Stimulated activated CD8-positive, alpha-beta memory T cell treated with anti-CD3 and anti-CD28 coated beads, Interleukin-12 subunit alpha, Interleukin-12 subunit beta, amount 100 ng/mL, for 4 hours (primary cell): ENCODE results near the gene BCAS3.

Experiments
- DNase-seq: peaks from one replicate; pipeline ENCODE4 v3.0.0-alpha.2; 2020; ENCODE audit warnings: low read depth

BCAS3 gene

GRCh38 chr17:61157246-61157886, 479.7 kb downstream of the BCAS3 start:
- no peak for DNase-seq

GRCh38 chr17:61158376-61158775, 480.7 kb downstream of the BCAS3 start:
- DNase-seq = no peak

- no peak for DNase-seq
Observed at GRCh38 chr17:61159221-61159814, 481.7 kb downstream of the BCAS3 start.

- DNase-seq = no peak
Observed at GRCh38 chr17:61160204-61160603, 482.6 kb downstream of the BCAS3 start.

- DNase-seq = no peak
Observed at GRCh38 chr17:61160789-61161445, 483.3 kb downstream of the BCAS3 start.

GRCh38 chr17:61161615-61162134, 484.0 kb downstream of the BCAS3 start:
- no peak for DNase-seq

GRCh38 chr17:61164517-61164916, 486.9 kb downstream of the BCAS3 start:
- no peak for DNase-seq

- DNase-seq = no peak
Observed at GRCh38 chr17:61167075-61167474, 489.4 kb downstream of the BCAS3 start.

- DNase-seq = no peak
Observed at GRCh38 chr17:61168506-61168905, 490.9 kb downstream of the BCAS3 start.

GRCh38 chr17:61174310-61174709, 496.7 kb downstream of the BCAS3 start:
- DNase-seq = no peak

GRCh38 chr17:61175298-61176142, 497.9 kb downstream of the BCAS3 start:
- DNase-seq = no peak

GRCh38 chr17:61177351-61177750, 499.7 kb downstream of the BCAS3 start:
- no peak for DNase-seq

- DNase-seq = no peak
Observed at GRCh38 chr17:61178284-61178683, 500.6 kb downstream of the BCAS3 start.

GRCh38 chr17:61179380-61179806, 501.7 kb downstream of the BCAS3 start:
- no peak for DNase-seq

GRCh38 chr17:61183793-61184192, 506.1 kb downstream of the BCAS3 start:
- no peak for DNase-seq

- DNase-seq = no peak
Observed at GRCh38 chr17:61185385-61185784, 507.7 kb downstream of the BCAS3 start.

- DNase-seq = no peak
Observed at GRCh38 chr17:61187038-61187437, 509.4 kb downstream of the BCAS3 start.

GRCh38 chr17:61188081-61188480, 510.4 kb downstream of the BCAS3 start:
- no peak for DNase-seq

GRCh38 chr17:61189968-61190367, 512.3 kb downstream of the BCAS3 start:
- no peak for DNase-seq

GRCh38 chr17:61196302-61196704, 518.7 kb downstream of the BCAS3 start:
- DNase-seq = no peak

GRCh38 chr17:61196799-61197198, 519.1 kb downstream of the BCAS3 start:
- no peak for DNase-seq
